ENCODE results near the gene DLX5. TPM values are rescaled to one million over a fixed set of nuclear protein-coding genes. Genes with fewer than 3 reads are reported as not detected.

The DLX5 gene
- total and polyA plus RNA-seq, 9 of the 15 experiments (the other 6 are each of a cell fraction or from before 2014, with no cell fraction given), result not detected

DNA sequence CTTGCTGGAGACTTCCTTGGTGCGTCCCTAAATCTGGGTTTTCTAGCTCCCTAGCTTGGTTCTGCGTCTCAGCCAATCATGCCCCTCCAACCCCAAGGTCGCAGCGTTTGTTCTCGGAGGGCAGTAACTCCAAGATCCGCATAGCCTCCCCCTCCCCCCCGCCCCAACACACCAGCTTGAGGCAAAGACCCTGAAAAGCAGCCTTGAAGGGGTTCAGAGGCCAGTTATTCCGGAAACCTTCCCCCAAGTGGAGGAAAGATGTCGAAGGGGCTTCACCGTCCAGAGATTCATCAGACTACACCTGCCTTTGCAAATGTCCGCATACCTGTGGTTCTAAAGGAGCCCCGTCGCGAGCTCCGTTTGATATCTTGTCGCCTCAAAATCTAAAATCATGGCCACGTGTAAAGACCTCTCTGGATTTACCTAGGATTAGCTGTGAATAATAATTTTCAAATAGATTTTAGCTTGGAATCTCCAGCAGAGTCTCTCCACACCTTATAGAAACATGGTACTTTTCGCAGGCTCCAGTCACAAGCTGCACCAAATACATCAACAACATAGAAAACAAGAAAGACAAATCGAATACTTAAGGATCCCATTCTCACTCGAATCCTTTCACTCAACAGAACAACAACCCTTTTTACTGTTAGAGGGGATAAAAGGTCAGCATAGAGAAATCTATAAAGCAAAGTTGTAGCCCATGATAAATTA, 11.3 kb downstream of the DLX5 start:
- Histone ChIP-seq H2AFZ (ENCODE audit: low read depth, low read length) (no peak overlapping the region), H3K27me3 (ENCODE audit: control insufficient read depth in 2 of 2, insufficient read depth in 2 of 2, low read length in 2 of 2) (peaks cover 52 to 56% of the 10 kb centered on the region in 2 experiments; a peak in 4 of 5 replicates), H3K27ac (ENCODE audit: extremely low read depth, low read depth, low read length) (no peak overlapping the region), H3K4me2 (ENCODE audit: insufficient read depth, low read length) (no peak overlapping the region), H3K9me3 (replicated peaks; ENCODE audit: control insufficient read depth, insufficient read depth, low read depth, low read length) (no peaks in the 10 kb centered on the region), H3K79me2 (ENCODE audit: control insufficient read depth, insufficient read depth, low read length) (no peaks in the 10 kb centered on the region), H3K36me3 (ENCODE audit: control insufficient read depth, insufficient read depth, low read length) (no peaks in the 10 kb centered on the region), H3K9me1 (ENCODE audit: control insufficient read depth, insufficient read depth, low read length) (no peaks in the 10 kb centered on the region), H3K9ac (ENCODE audit: insufficient read depth in 1 of 2, low read depth in 2 of 2, low read length in 2 of 2) (no peak overlapping the region), H3K4me3 (no peak overlapping the region), H4K20me1 (replicated peaks; ENCODE audit: control insufficient read depth, insufficient read depth, low read length) (no peaks in the 10 kb centered on the region), H3K4me1 (replicated peaks in 1 of 2; ENCODE audit: control insufficient read depth in 2 of 2, insufficient read depth in 2 of 2, low read length in 2 of 2) (peaks cover 0 to 12% of the 10 kb centered on the region in 2 experiments; a peak in 1 of 5 replicates)
- in situ Hi-C loops (cut with MboI) (no loop called here), intact Hi-C loops (cut with micrococcal nuclease) (no loop called here)
- no peak for ATAC-seq
- ChIA-PET CTCF (ENCODE audit: low intra/inter-chr PET ratio) (no interaction called here), POLR2A (interaction anchor here (0.6 to 1.0 kb wide), 3 partner anchors 8 to 907 kb away, joined by 3 to 4 read pairs (median 3); partner anchors contain the start of gene DLX6)
- no TSS peak for BruUV-seq (replicated peaks)
- FAIRE-seq, result no peak
- WGBS (ENCODE audit: insufficient coverage, low coverage, missing lambda C conversion rate), result 8% methylated on average over 19 of the region's 20 CpGs
- no peak for DNase-seq (ENCODE audit: extremely low read depth in 1 of 4, low spot score in 3 of 4)
- TF ChIP-seq ZNF324 (CRISPR knock-in tag; IDR thresholded peaks at IDR 0.05) (no peak), NR1H2 (CRISPR knock-in tag; IDR thresholded peaks at IDR 0.05) (no peak)
- TF ChIP-seq, protein P1, sequence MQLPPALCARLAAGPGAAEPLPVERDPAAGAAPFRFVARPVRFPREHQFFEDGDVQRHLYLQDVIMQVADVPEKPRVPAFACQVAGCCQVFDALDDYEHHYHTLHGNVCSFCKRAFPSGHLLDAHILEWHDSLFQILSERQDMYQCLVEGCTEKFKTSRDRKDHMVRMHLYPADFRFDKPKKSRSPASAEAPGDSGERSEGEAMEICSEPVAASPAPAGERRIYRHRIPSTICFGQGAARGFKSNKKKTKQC (CRISPR knock-in tag; IDR thresholded peaks at IDR 0.05), result no peak

Data from K562 (cell line).